BE2C (cell line): ENCODE results near the gene PPM1M.

Experiments
- DNase-seq: peaks from one replicate; pipeline ENCODE4 v3.0.0-alpha.2; 2020
- H3K27me3 ChIP-seq: fragments of 250-450 bp; sonication (Bioruptor Pico); 2 replicates; pipeline ENCODE4 v1.5.1; 2020; ENCODE audit warnings: mild to moderate bottlenecking
- H3K36me3 ChIP-seq: fragments of 250-450 bp; sonication (Bioruptor Pico); 2 replicates; pipeline ENCODE4 v1.5.1; 2020; ENCODE audit warnings: mild to moderate bottlenecking
- H3K4me1 ChIP-seq: fragments of 250-450 bp; sonication (Bioruptor Pico); 2 replicates; pipeline ENCODE4 v1.5.1; 2020
- H3K4me3 ChIP-seq: 2 replicates; pipeline ENCODE4 v1.5.1; 2011; ENCODE audit warnings: low read depth, low read length
- H3K9me3 ChIP-seq: fragments of 250-450 bp; sonication (Bioruptor Pico); 2 replicates; pipeline ENCODE4 v1.5.1; 2020
- TF ChIP-seq, protein P1 (sequence below): IDR thresholded peaks from 2 replicates; pipeline ENCODE4 v1.5.1; 2012; ENCODE audit warnings: mild to moderate bottlenecking, low read depth, low read length

PPM1M gene

GRCh38 chr3:52223449-52224408 is 21.8 kb upstream of the PPM1M start:
- H3K4me3 ChIP-seq: no peak overlapping the region
- no peaks in the 10 kb centered on the region for H3K9me3 ChIP-seq
- H3K4me1 ChIP-seq: no peaks in the 10 kb centered on the region
- TF ChIP-seq, protein P1, sequence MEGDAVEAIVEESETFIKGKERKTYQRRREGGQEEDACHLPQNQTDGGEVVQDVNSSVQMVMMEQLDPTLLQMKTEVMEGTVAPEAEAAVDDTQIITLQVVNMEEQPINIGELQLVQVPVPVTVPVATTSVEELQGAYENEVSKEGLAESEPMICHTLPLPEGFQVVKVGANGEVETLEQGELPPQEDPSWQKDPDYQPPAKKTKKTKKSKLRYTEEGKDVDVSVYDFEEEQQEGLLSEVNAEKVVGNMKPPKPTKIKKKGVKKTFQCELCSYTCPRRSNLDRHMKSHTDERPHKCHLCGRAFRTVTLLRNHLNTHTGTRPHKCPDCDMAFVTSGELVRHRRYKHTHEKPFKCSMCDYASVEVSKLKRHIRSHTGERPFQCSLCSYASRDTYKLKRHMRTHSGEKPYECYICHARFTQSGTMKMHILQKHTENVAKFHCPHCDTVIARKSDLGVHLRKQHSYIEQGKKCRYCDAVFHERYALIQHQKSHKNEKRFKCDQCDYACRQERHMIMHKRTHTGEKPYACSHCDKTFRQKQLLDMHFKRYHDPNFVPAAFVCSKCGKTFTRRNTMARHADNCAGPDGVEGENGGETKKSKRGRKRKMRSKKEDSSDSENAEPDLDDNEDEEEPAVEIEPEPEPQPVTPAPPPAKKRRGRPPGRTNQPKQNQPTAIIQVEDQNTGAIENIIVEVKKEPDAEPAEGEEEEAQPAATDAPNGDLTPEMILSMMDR: no peak
- DNase-seq: no peak
- no peaks in the 10 kb centered on the region for H3K36me3 ChIP-seq
- no peaks in the 10 kb centered on the region for H3K27me3 ChIP-seq

GRCh38 chr3:52225452-52226228 is 19.9 kb upstream of the PPM1M start, which contains the start of gene TLR9:
TLR9 (minus strand) TSS chr3:52225645; CDS start chr3:52225529, 116 bp downstream.
- Histone ChIP-seq H3K36me3 (peaks cover 3% of the 10 kb centered on the region; the same call in 1 of the 2 replicates), H3K4me1 (no peaks in the 10 kb centered on the region)

GRCh38 chr3:52226229-52226817 is 19.2 kb upstream of the PPM1M start:
- Histone ChIP-seq H3K27me3 (no peaks in the 10 kb centered on the region), H3K36me3 (peaks cover 8% of the 10 kb centered on the region), H3K4me1 (no peaks in the 10 kb centered on the region), H3K4me3 (no peak overlapping the region), H3K9me3 (no peaks in the 10 kb centered on the region)
- no peak for DNase-seq
- TF ChIP-seq, protein P1: no peak

More at GRCh38 chr3:52225452-52226228, 19.9 kb upstream of the PPM1M start, which contains the start of gene TLR9:
- no peak for DNase-seq
- no peak within 1 kb of the TSS for H3K4me3 ChIP-seq
- H3K27me3 ChIP-seq: no peaks in the 10 kb centered on the region
- H3K9me3 ChIP-seq: no peaks in the 10 kb centered on the region
- TF ChIP-seq, protein P1: no peak

- H3K27me3 ChIP-seq: no peaks in the 10 kb centered on the region
- no peak overlapping the region for H3K4me3 ChIP-seq
- no peak for DNase-seq
- peaks cover 9% of the 10 kb centered on the region for H3K36me3 ChIP-seq
- TF ChIP-seq, protein P1: no peak
- H3K4me1 ChIP-seq: no peaks in the 10 kb centered on the region
- H3K9me3 ChIP-seq: no peaks in the 10 kb centered on the region
Measured at GRCh38 chr3:52227117-52227516, 18.4 kb upstream of the PPM1M start.

DNA sequence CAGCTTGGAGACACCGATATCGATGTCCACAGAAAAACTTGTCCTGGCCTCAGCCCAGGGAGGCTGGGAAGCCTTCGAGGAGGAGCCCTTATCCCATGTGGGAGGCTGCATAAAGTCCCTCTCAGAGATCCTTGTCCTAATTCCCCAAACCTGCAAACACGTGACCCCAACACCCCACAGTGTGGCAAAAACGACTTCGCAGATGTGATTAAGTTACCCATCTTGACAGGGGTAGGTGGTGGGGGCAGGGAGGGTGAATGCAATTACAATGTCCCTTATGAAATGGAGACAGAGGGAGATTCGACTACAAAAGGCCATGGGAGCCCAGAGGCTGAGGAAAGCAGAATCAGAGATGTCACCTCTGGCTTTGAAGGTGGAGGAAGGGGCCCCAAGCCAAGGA is 17.8 kb upstream of the PPM1M start:
- H3K9me3 ChIP-seq: no peaks in the 10 kb centered on the region
- DNase-seq: no peak
- H3K4me1 ChIP-seq: no peaks in the 10 kb centered on the region
- H3K36me3 ChIP-seq: peaks cover 9% of the 10 kb centered on the region
- no peak overlapping the region for H3K4me3 ChIP-seq
- H3K27me3 ChIP-seq: no peaks in the 10 kb centered on the region
- TF ChIP-seq, protein P1: no peak
